Liver (tissue), 3 donors: Measurements from ENCODE around the gene ERC2.

Experiments used
- CTCF ChIP-seq: fragments of 150-350 bp; IDR thresholded peaks from 2 replicates; pipeline ENCODE4 v1.5.1; 2017; ENCODE audit warnings: improper control_type of control experiment, low read depth, low read length; ENCODE audit not compliant: missing input control
- TF ChIP-seq, protein P1 (sequence below): IDR thresholded peaks from 2 replicates; pipeline ENCODE4 v1.6.1; 2016; ENCODE audit warnings: antibody characterized with exemption
- TF ChIP-seq, protein P2 (sequence below): IDR thresholded peaks from 2 replicates; pipeline ENCODE4 v1.6.1; 2016; ENCODE audit warnings: antibody characterized with exemption
- donor health status: healthy.
- donor health status: healthy.

- TF ChIP-seq, protein P1, sequence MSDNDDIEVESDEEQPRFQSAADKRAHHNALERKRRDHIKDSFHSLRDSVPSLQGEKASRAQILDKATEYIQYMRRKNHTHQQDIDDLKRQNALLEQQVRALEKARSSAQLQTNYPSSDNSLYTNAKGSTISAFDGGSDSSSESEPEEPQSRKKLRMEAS: no peak
- TF ChIP-seq, protein P2, sequence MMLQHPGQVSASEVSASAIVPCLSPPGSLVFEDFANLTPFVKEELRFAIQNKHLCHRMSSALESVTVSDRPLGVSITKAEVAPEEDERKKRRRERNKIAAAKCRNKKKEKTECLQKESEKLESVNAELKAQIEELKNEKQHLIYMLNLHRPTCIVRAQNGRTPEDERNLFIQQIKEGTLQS: no peak
- no peak for TF ChIP-seq CTCF
These were observed 320.9 kb downstream of the ERC2 start for GRCh38 chr3:56147354-56147753.
